ACHN (cell line): ENCODE measurements around the gene THBS4.

ENCODE experiments used
- DNase-seq: peaks from one replicate; pipeline ENCODE4 v3.0.0-alpha.2; 2015
- in situ Hi-C: cut with HindIII; loops from 2 replicates; pipeline ENCODE4 v1.10.0; 2017; ENCODE audit warnings: low sequenced_read_pairs, low pct_ligation_motif_present, low pct_unique_long_range_greater_than_20kb

THBS4 gene

DNA sequence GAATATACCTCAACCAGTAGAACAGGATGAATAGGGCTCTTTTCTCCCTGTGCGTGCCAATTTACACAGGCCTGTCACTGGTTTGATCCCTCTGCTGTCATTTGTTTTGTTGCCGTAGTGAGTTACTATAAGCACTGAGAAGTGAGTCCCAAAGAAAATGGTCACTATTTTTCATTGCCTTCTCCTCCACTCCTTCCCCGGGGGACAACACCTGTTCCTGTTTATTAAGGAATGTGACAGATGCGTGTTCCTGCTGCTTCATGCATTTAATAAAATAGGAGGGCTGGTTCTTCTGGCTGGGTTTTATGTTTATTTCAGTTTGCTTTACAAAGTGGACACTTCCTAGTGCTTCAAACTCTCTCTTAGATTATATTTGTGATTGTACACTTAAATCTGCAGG lies 6.4 kb downstream of the THBS4 start:
- in situ Hi-C loops = no loop called here
- no peak for DNase-seq

DNA sequence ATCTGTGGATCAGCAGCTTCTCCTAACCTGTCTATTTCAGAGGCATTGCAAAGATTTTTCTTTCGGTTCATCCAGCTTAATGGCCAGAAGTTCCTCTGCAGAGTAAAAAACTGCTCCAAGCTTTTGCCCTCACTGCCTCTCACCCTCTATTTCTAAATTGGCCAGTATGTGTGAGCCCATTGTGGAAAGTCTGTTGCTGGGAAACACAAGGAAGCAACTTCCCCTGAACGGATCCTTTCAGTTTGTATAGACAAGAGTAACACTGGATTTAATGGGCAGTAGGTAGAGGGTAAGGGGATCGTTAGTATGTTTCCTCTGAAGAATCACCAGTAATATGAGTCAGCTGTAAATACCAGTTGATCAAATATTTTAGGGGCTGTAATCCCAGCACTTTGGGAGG lies 7.2 kb downstream of the THBS4 start:
- in situ Hi-C loops = no loop called here
- DNase-seq = no peak

DNA sequence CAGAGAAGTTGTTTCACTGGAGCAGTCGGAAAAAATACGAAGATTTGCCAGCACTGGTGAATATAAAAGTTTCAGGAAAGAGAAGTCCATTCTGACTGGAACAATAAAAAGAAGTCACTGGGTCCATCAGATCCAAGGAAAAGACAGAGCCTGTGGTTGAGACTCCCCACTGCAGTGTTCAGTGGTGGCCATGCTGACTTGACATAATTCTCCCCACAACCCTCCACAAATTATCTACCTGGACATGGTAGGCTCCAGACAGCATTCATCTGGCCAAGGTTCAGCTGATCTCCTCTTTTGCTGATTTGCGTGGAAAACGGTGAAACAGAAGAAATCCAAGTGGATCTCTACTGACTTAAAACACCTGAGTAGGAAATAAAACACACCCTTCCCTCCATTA lies 8.0 kb downstream of the THBS4 start:
- no peak for DNase-seq
- in situ Hi-C loops = no loop called here

DNA sequence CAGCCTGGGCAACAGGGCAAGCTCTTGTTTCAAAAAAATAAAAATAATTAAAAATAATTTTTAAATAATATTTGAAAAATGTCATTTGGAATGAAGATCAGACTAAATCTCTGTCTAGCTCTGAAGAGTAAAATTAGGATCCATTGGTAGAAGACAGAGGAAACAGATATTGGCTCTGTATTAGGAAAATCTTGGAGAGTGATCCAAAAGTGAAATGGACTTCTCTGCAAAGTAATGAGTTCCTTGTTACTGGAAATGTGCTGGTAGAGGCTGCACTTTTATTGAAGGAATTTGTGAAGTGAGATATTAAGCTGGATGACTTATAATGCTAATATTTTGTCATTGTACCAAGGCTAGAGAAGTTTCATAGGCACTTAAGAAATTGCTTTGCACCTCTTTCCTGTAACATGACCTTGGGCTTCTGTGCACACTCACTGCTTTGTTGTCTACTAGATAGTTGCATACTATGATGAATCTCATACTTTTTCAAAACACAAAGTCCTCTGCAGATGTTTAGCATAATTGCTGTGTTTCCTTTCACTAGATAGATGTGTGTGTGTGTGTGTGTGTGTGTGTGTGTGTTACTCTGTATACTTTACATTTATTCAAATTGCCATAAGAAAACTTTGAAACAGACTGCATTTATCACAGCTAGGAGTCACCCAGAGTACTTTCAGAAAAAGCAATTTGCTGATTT lies 13.1 kb downstream of the THBS4 start:
- in situ Hi-C loops = no loop called here
- DNase-seq = no peak

DNA sequence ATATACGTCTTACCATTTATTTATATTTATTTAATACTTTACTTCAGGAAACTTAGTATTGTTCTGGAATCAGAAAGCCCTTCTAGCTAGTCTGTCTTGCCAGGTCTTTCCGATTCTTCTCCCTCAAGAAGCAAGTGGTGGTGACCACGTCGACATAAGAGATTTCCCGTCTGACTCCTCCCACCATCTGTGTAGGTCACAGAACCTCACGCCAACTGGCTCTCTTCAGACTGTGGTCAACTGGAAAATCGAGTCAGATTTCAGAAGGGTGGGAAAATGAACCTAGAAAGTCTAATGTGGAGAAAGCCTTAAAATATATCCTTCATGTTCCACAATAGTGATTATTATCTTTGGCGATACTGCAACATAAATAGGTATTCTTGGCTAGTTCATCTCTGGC lies 17.3 kb downstream of the THBS4 start:
- DNase-seq = no peak
- in situ Hi-C loops = no loop called here

DNA sequence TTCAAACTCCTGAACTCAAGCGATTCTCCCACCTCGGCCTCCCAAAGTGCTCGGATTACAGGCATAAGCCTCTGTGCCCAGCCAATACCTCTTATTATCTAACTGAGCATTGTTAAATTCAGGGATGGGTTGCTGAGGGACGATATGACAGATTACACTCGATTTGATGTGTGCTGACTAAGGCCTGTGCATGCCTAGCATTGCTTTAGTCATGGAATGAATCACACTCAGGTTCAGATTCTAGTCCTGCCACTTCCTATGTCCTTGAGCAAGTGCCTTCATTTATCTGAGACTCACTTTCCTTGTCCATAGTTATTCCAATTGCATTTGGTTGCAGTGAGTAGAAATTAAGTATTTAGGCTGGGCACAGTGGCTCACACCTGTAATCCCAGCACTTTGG lies 19.5 kb downstream of the THBS4 start:
- in situ Hi-C loops = no loop called here
- no peak for DNase-seq

DNA sequence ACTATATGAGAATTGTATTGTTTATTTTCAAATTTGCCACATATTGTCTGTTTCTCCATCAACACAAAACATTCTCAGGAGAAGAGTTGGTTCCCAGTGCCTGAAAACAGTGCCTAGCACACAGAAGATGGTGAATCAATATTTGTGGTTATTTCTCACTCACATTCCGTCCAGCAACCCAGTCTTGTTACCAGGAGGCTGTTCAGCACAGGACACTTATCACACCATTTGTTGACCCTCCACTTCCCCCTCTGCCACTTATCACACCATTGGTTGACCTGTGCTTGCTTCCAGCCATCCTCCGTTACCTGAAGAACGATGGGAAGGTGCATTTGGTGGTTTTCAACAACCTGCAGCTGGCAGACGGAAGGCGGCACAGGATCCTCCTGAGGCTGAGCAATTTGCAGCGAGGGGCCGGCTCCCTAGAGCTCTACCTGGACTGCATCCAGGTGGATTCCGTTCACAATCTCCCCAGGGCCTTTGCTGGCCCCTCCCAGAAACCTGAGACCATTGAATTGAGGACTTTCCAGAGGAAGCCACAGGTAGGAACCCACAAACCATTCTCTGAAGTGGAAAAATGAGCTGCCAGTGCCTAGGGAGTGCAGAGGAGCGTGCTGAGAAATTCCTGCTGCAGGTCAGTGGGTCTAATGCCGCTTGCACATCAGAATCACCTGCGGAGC lies 20.5 kb downstream of the THBS4 start:
- no peak for DNase-seq
- in situ Hi-C loops = no loop called here

DNA sequence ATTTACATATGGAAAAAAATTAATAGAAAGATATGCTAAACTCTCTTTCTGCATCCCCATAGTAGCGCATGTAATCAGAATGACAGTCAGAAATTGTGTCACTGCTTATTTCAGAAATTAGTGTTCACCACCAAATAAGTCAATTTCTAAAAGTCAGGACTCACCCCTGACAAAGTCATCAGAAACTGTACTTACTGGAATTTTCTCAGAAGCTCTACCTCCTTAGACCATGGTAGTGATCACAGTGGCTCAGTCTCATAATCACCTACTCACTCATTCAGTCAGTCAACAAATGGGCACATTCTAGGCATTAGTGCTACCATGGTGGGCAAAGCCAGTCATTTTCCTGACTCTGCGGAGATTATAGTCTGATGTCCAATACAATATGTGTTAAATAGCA lies 22.0 kb downstream of the THBS4 start:
- DNase-seq = no peak
- in situ Hi-C loops = no loop called here

DNA sequence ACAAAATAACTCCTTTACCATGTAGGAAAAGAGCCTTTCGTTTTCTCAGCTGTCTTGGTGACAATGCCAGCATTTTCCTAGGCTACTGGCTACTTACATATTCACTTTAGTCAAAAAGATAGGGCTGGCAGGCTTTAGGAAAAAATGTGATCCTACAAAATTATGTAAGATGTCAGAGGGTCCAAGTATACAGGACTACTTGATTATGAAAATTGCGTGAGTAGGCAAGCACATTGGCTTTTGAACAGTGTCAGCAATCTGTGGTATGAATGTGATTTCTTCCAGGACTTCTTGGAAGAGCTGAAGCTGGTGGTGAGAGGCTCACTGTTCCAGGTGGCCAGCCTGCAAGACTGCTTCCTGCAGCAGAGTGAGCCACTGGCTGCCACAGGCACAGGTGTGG lies 22.8 kb downstream of the THBS4 start:
- in situ Hi-C loops = no loop called here
- no peak for DNase-seq

DNA sequence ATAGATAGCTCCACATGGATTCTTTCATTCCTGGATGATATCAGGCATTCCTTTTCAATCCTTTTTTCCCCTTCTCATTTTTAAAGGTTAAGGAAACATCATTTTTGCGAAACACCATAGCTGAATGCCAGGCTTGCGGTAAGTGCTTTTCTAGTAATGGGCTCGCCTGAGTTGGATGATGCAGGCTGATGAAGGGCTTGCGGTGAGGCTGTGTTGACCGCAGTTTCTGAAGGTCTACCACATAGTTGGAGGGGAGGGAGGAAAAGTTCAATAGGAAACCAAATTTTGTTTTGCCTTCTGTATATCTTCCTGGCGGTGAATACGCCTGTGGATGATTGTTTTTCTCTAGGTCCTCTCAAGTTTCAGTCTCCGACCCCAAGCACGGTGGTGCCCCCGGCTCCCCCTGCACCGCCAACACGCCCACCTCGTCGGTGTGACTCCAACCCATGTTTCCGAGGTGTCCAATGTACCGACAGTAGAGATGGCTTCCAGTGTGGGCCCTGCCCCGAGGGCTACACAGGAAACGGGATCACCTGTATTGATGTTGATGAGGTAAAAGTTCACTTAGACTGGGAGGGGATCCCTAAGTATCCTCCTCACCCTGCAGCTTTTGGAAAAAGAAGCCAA lies 24.3 kb downstream of the THBS4 start:
- no peak for DNase-seq
- in situ Hi-C loops = no loop called here

DNA sequence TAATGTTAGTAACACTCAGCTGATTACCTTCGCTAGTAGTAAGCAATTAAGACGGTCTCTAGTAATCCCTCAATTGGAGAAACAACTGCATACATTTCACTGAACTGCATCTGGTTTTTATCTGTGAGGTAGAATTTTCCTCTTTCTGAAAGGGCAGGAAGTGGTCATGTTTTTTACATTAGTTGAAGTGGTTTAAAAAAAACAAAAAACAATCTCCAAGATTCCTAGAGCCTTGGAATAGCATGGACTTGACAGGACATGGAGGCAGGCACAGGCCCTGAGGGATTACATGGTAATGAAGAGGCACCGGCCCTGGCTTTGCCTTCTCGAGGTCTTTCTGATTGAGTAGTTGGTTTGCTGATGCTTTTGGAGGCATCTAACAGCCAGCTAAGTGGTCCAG lies 25.8 kb downstream of the THBS4 start:
- DNase-seq = no peak
- in situ Hi-C loops = no loop called here

DNA sequence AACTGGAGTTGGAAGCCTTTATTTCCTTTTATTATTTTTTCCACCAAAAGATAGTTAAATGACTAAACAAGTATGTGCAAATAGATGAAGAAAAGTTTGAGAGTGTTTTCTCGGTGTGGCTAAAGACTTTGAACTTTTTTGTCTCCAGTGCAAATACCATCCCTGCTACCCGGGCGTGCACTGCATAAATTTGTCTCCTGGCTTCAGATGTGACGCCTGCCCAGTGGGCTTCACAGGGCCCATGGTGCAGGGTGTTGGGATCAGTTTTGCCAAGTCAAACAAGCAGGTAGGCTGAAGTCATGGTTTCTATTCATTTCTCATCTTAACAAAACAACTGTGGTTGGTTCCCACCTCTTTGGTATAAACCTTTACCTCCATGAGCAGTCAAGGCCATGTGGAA lies 26.4 kb downstream of the THBS4 start:
- in situ Hi-C loops = no loop called here
- no peak for DNase-seq

DNA sequence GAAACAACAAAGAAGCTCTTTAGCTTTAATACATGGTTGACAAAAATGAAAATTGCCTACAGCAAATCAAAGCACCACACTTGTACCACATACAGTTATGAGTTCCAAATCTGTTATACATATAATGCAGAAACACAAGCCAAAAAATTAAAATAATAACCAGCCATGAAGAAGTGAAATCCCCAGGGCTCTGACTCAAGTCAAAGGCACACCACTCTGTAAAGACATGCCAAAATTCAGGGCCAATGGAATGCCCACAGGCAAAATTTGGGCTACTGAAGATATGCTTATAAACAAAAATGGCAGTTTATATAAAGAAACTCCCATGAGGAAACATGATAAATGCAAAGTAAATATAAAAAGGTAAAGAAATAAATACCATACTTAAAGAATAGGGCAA lies 29.0 kb downstream of the THBS4 start:
- in situ Hi-C loops = no loop called here

DNA sequence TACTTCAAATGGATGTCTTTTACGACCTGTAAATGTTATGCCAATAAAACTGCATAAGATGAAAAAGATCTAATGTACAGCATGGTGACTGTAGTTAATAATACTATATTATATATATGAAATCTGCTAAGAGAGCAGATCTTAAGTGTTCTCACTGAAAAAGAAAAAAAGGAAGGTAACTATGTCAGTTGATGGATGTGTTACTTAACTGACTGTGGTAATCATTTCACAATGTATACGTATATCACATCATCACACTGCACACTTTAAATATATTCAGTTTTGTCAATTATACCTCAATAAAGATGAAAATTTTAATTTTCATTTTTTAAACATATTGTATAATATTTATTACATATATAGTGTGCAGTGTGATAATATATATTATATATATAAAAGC lies 31.9 kb downstream of the THBS4 start:
- in situ Hi-C loops = no loop called here
- no peak for DNase-seq

More for the DNA sequence above, 29.0 kb downstream of the THBS4 start:
- no peak for DNase-seq

DNA sequence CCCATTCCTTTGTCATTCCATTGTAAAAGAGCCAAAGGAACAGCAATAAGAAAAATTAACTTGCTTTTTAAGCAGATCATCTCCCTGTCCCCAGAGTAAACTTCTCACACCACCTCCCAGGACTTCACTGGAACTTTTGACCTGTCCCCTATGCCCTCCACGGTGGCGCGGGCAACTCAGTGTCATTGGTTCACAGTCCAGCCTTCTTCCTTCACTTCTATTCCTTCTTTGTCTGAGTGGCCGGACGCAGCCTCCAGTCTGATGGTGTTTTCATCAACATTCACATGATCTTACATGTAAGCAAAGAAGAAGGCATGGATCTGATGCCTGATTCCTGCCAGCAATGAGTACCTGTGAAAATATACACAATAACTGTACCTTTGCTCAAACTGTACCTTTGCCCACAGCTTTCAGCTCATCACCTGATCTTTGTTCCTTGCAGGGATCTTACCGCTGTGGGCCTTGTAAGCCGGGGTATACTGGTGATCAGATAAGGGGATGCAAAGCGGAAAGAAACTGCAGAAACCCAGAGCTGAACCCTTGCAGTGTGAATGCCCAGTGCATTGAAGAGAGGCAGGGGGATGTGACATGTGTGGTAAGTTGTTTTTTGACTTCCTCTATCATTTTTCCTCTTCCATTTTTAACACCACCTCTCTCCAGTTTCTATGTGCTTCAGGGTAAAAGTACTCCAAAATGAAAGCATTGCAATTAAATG lies 32.5 kb downstream of the THBS4 start:
- DNase-seq = no peak
- in situ Hi-C loops = no loop called here

DNA sequence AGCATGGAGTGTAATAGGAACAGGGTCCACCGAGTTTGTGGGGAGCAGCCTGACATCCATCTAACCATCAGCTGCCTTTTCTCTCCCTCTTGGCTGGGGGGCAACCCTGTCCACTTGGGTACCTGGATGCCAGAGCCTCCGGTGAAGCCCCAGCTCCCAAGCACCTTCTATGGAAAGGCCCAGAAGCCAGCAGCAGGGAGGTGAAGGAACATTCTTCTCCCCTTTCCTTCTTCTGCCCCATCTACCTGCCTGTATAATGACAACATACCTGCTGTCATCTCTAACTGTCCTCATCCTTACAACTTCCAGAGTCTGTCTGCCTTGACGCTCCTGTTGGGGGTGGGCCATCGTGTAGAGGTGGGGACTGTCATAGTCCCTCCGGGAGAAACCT lies 33.1 kb downstream of the THBS4 start:
- DNase-seq = no peak
- in situ Hi-C loops = no loop called here

DNA sequence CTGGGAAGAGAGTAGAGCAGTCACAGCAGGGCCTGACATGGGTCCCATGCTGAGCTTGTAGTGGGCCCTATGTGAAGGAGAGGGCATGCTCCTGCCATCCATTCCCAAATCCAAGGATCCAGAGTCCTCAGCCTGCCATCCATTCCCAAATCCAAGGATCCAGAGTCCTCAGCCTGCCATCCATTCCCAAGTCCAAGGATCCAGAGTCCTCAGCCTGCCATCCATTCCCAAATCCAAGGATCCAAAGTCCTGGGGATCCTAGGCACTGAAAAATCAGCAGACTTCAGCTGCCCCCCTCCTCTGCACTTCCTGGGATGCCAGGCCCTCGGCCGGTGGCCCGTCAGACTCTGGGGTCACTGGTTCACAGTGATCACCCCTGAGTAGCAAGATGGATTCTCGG lies 33.6 kb downstream of the THBS4 start:
- in situ Hi-C loops = no loop called here
- DNase-seq = no peak

DNA sequence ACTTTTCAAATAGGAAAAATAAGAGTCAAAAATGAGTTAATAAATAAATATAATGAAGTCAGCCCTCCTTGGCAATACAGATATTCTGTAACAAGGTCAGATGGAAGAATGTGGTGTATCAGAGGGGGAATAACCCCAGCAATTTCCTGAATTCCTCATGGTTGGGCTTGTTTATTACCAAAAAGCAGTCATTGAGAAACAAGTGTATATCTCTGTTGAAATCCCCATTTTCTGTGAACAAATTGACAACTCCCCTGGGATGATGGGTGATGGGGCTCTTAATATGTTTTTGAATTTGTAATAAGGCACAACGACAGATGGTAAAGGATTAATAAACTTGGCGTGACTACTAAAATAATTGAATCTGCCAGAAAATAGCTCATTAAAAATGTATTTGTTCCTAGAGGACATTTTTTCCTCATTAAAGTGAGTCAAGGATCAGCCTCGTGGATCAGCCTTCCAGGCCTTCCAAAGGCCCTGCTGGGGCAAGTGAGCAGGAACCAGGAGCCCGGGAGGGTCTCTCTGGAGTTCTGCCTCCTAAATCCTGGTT lies 34.2 kb downstream of the THBS4 start:
- DNase-seq = no peak
- in situ Hi-C loops = no loop called here

DNA sequence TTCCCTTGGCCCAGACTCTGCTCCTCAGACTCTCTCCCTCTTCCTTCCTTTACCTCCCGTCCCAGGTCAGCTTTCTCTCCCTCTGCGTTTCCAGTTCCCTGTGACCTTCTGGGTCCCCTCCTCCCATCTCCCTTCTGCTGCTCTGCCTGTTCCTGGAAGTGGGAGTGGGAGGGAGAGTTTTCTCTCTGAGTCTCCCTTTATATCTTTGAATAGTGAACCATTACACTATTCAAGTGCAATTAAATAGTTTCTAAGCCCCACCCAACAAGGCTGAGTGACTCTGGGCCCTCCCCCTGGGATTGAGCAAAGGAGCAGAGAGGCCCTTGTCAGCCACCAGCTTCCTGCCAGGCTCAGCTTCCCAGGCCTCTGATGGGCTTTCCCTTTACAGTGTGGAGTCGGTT lies 34.8 kb downstream of the THBS4 start:
- in situ Hi-C loops = no loop called here
- no peak for DNase-seq
